Hair follicular keratinocyte (primary cell): ENCODE results near the gene FCRL5. TPM values are rescaled to one million over a fixed set of nuclear protein-coding genes. Genes with fewer than 3 reads are reported as not detected.

Source experiments
- total RNA-seq: library from RNA; depleted of rRNA; stranded (reverse); fragments of >200 nt; gene quantifications from 2 replicates; pipeline ENCODE4 v1.2.3, GENCODE V29; 2015

Gene FCRL5
- not detected in 2 replicates for total RNA-seq

DNA sequence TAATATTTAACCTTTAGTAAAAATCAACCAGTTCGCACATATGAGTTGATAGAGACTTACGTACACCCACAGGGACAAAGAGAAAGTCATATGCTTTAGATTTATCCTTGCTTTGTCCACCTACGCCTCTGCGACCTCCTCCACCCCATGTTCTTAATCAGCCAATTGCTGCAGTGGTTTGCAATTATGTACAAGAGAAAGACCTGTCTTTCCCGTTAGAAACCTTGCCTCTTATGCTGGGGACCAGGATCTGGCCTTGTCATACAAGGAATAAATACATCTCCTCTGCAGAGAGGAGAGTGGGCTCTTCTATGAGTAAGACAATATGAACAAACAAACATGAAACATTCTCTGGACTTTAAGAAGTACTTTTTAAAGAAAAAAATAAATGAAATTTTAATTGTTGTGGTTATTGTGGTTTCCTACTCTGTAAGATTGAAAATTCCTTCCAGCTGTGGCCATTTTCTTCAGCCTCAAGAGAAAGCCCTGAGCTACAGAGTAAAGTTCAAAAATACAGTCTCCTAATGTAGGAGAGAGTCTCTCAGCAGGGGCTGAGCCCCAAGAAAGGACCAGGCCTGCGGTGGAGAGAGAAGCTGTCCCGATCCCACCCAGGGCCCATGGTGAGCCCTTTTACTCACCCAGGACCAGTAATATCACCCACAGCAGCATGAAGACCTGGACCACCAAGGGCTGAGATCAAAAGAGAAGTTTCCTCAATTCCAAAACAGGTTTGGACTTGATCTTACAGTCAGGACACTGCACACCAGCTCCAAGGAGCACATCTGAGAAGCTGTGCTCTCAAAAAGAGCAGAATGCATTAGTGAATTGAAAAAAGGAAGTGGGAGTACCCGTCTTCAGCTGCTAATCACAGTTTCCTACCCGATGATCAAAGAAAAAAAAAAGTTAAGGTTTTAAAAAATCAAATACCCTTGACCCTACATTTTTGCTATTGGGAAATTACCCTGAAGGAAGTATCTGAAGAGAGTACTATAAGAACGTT lies at the start of gene FCRL5:
Gene FCRL5 (minus strand): TSS at position 822 of the 1,000 bp plus-strand sequence. CDS start 153 bp downstream, at position 669.

GRCh38 chr1:157597959-157598667 lies 45.8 kb upstream of the FCRL5 start, which contains the start of gene FCRL4:
Gene FCRL4, minus strand, starts transcription at chr1:157598085. Its CDS starts 141 bp downstream, at chr1:157597944.

Other genes starting within 250 kb of the FCRL5 start
- not detected in 2 replicates for gene FCRL4, start 45.6 kb upstream of the FCRL5 start, total RNA-seq
- not detected in 2 replicates for gene FCRL3, start 148.3 kb upstream of the FCRL5 start, total RNA-seq
- gene FCRL2, start 224.6 kb upstream of the FCRL5 start, total RNA-seq, result not detected in 2 replicates